ENCODE data around the gene GRAPL.
"Not testable (repeated sequence)": the region's sequence is repeated elsewhere in the genome, so short reads cannot be mapped to it uniquely, and the experiment has no call there.

GRAPL gene

DNA sequence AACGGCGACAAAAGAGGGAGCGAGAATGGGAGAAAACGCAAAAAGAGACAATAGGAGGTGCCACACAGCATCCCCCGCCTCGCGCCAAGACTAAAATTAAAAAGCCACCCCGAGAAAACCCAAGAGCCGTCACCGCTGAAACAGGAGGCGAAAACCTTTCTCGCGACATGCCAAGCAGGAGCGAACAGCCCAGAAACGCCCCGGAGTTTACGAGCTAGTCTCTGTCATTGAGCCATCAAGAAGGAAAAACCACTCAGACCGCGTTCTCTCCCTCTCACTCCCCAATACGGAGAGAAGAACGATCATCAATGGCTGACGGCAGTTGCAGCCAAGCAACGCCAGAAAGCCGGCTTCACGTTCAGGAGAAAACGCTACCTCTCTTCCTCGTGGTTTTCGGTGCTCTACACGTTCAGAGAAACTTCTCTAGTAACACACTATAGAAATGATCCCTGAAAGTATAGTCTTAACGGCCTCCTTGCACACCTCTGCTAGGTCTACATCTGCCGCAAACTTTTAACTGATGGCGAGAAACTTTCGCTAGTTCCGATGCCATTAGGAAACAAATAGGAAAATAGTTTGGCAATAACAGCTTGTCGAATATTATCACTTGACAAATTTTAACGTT, 62.5 kb downstream of the GRAPL start:
- not testable (repeated sequence) for DNase-seq

DNA sequence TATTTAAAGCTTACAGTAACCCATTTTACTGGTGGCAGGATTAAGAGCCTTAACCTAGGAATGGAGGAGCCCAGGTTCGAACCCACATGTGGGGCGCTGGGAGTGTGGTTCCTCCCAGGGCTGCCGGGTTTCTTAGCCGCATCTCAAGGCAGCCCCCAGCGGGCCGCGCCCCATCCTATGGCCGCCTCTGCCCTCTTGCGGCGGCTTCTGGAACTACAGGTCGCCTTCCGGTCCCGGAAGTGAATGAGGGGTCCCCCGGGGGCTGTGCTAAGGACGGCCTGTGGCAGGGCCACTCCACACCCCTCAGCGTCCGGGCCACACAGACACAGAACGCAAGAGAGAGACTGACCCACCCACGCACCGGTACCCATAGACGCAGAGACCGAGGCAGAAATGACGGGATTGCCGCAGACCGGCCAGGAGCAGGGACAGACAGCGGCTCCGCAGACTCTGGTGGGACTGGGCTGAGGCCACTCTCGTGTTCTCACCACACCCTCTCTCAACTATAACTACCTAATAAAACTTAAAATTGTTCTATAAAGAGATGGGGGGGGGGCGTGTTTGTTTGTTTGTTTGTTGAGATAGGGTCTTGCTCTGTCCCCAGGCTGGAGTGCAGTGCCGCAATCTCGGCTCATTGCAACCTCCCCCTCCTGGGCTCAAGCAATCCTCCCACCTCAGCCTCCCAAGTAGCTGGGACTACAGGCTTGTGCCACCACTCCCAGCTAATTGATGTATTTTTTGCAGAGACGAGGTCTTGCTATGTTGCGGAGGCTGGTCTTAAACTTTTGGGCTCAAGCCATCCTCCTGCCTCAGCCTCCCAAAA, 69.2 kb downstream of the GRAPL start:
- not testable (repeated sequence) for DNase-seq

DNA sequence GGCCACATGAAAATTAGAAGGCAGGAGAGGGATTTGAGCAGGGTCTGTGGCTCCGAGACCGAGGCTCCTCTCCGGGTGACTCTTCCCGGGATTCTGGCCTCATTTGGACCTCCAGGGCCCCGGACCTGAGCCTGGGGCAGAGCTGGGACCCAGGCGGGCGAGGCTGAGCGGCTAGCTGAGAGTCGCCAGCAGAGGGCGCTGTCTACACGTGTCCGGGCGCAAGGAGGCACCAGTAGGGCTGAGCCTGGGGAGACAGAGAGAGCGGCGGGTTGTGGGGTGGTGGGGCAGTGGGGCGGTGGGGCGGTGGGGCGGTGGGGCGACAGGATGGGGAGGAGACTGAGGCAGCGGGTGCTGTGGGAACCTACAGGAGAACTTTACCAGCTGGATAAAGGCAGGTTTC, 75.1 kb downstream of the GRAPL start:
- DNase-seq, result not testable (repeated sequence)

GRCh38 chr17:19203429-19203828, 76.0 kb downstream of the GRAPL start:
- DNase-seq, result not testable (repeated sequence)
